Osteocyte (in vitro differentiated cells): ENCODE data around the gene CLTCL1. TPM values are rescaled to one million over a fixed set of nuclear protein-coding genes. Genes with fewer than 3 reads are reported as not detected.
"Not testable (repeated sequence)": the region's sequence is repeated elsewhere in the genome, so short reads cannot be mapped to it uniquely, and the experiment has no call there.

Experiments
- DNase-seq: peaks from one replicate; pipeline ENCODE4 v3.0.0; 2021; ENCODE audit warnings: mixed read lengths; ENCODE audit not compliant: unreplicated experiment; ENCODE audit errors: extremely low spot score
- H3K27ac Mint-ChIP-seq: one replicate; pipeline ENCODE4 v1.8.0; 2021; ENCODE audit warnings: mild to moderate bottlenecking, mixed read lengths; ENCODE audit not compliant: unreplicated experiment
- H3K27me3 Mint-ChIP-seq: one replicate; pipeline ENCODE4 v1.8.0; 2021; ENCODE audit warnings: mixed read lengths; ENCODE audit not compliant: unreplicated experiment
- H3K36me3 Mint-ChIP-seq: one replicate; pipeline ENCODE4 v1.8.0; 2021; ENCODE audit warnings: mixed read lengths; ENCODE audit not compliant: unreplicated experiment
- H3K4me1 Mint-ChIP-seq: one replicate; pipeline ENCODE4 v1.8.0; 2021; ENCODE audit warnings: mixed read lengths; ENCODE audit not compliant: unreplicated experiment
- H3K4me3 Mint-ChIP-seq: one replicate; pipeline ENCODE4 v1.8.0; 2021; ENCODE audit warnings: mild to moderate bottlenecking, moderate library complexity, mixed read lengths; ENCODE audit not compliant: unreplicated experiment
- H3K9me3 Mint-ChIP-seq: one replicate; pipeline ENCODE4 v1.8.0; 2021; ENCODE audit warnings: mixed read lengths; ENCODE audit not compliant: unreplicated experiment
- CTCF ChIP-seq: fragments of 200-600 bp; sonication (generic); IDR thresholded peaks from 2 replicates; pipeline ENCODE4 v1.5.0; 2021; ENCODE audit warnings: antibody characterized with exemption, mild to moderate bottlenecking, moderate library complexity
- total RNA-seq: library from RNA; stranded (reverse); gene quantifications from 2 replicates; pipeline ENCODE4 v1.2.1, GENCODE V29; 2021

CLTCL1 gene
- total RNA-seq, 1 donor from 2014 or later, result 10.1 TPM

- Mint-ChIP-seq H3K4me1 (no peaks in the 10 kb centered on the region), H3K27ac (no peak overlapping the region), H3K9me3 (peaks cover 21% of the 10 kb centered on the region)
Observed at GRCh38 chr22:19321757-19322156, 30.2 kb upstream of the CLTCL1 start.

GRCh38 chr22:19320136-19320535, 28.6 kb upstream of the CLTCL1 start:
- H3K27me3 Mint-ChIP-seq, H3K27ac Mint-ChIP-seq, H3K36me3 Mint-ChIP-seq, H3K4me3 Mint-ChIP-seq, H3K4me1 Mint-ChIP-seq, DNase-seq: not testable (repeated sequence)
- H3K9me3 Mint-ChIP-seq, result peaks cover 19% of the 10 kb centered on the region

More at GRCh38 chr22:19321757-19322156, 30.2 kb upstream of the CLTCL1 start:
- Mint-ChIP-seq H3K4me3 (no peak overlapping the region), H3K36me3 (peaks cover 10% of the 10 kb centered on the region), H3K27me3 (no peaks in the 10 kb centered on the region)
- no peak for TF ChIP-seq CTCF
- DNase-seq, result no peak

- H3K36me3 Mint-ChIP-seq, result peaks cover 5% of the 10 kb centered on the region
- H3K4me1 Mint-ChIP-seq, result no peaks in the 10 kb centered on the region
- DNase-seq, result no peak
- peaks cover 21% of the 10 kb centered on the region for H3K9me3 Mint-ChIP-seq
- TF ChIP-seq CTCF, result no peak
- H3K4me3 Mint-ChIP-seq, result no peak overlapping the region
- no peak overlapping the region for H3K27ac Mint-ChIP-seq
- peaks cover under 1% of the 10 kb centered on the region for H3K27me3 Mint-ChIP-seq
Observed at GRCh38 chr22:19319281-19319680, 27.8 kb upstream of the CLTCL1 start.

- no peaks in the 10 kb centered on the region for H3K4me1 Mint-ChIP-seq
- no peak for TF ChIP-seq CTCF
- no peak for DNase-seq
- peaks cover 3% of the 10 kb centered on the region for H3K27me3 Mint-ChIP-seq
- peaks cover 6% of the 10 kb centered on the region for H3K36me3 Mint-ChIP-seq
- peaks cover 24% of the 10 kb centered on the region for H3K9me3 Mint-ChIP-seq
- no peak overlapping the region for H3K4me3 Mint-ChIP-seq
- no peak overlapping the region for H3K27ac Mint-ChIP-seq
Observed at GRCh38 chr22:19317865-19318264, 26.3 kb upstream of the CLTCL1 start.

GRCh38 chr22:19307872-19308271, 16.4 kb upstream of the CLTCL1 start:
- Mint-ChIP-seq H3K4me3 (no peak overlapping the region), H3K27ac (no peak overlapping the region), H3K36me3 (no peaks in the 10 kb centered on the region), H3K9me3 (no peaks in the 10 kb centered on the region), H3K27me3 (no peaks in the 10 kb centered on the region), H3K4me1 (no peaks in the 10 kb centered on the region)
- TF ChIP-seq CTCF, result no peak
- DNase-seq, result no peak

- not testable (repeated sequence) for DNase-seq, H3K4me3 Mint-ChIP-seq, H3K27ac Mint-ChIP-seq, H3K4me1 Mint-ChIP-seq, H3K9me3 Mint-ChIP-seq, H3K27me3 Mint-ChIP-seq, H3K36me3 Mint-ChIP-seq
Observed at GRCh38 chr22:19306535-19306934, 15.0 kb upstream of the CLTCL1 start.
